K562 (cell line): ENCODE measurements around the gene PIGV. TPM values are rescaled to one million over a fixed set of nuclear protein-coding genes. Genes with fewer than 3 reads are reported as not detected.

Source experiments
- E2F4 ChIP-seq: sonication (generic); formaldehyde crosslinking; IDR thresholded peaks from 2 replicates; pipeline ENCODE4 v1.8.0; 2022; ENCODE audit warnings: mild to moderate bottlenecking, low read depth, missing genetic modification reagents
- EHMT2 ChIP-seq: fragments of 450-650 bp; IDR thresholded peaks from 2 replicates; pipeline ENCODE4 v1.6.1; 2018; ENCODE audit warnings: antibody characterized with exemption
- EP300 ChIP-seq: IDR thresholded peaks from 2 replicates; pipeline ENCODE4 v1.6.1; 2012; ENCODE audit warnings: low read length, improper control_type of control experiment
- ETV5 ChIP-seq: sonication (generic); formaldehyde crosslinking; IDR thresholded peaks from 2 replicates; pipeline ENCODE4 v1.4.0; 2020; ENCODE audit warnings: low read depth, mild to moderate bottlenecking, missing genetic modification reagents
- FOXJ2 ChIP-seq: fragments of 200-800 bp; sonication (Bioruptor generic); IDR thresholded peaks from 2 replicates; pipeline ENCODE4 v1.6.1; 2016; ENCODE audit warnings: missing genetic modification characterization, missing compliant biosample characterization
- HMBOX1 ChIP-seq: sonication (generic); IDR thresholded peaks from 2 replicates; pipeline ENCODE4 v1.6.1; 2016
- JUND ChIP-seq, 2 experiments: IDR thresholded peaks; 2 replicates in 1 of 2; 3 replicates in 1 of 2; pipeline ENCODE4 v1.6.1; 2011; ENCODE audit warnings: borderline replicate concordance in 2 of 2, low read depth in 2 of 2, low read length in 2 of 2, improper control_type of control experiment in 1 of 2, missing biosample characterization in 1 of 2, missing genetic modification characterization in 1 of 2, missing genetic modification reagents in 1 of 2
- MAFF ChIP-seq: IDR thresholded peaks from 2 replicates; pipeline ENCODE4 v1.6.1; 2012; ENCODE audit warnings: low read length, improper control_type of control experiment
- MYBL2 ChIP-seq, 2 experiments: fragments of 450-650 bp in 1 of 2; sonication (generic) in 1 of 2; formaldehyde crosslinking in 1 of 2; IDR thresholded peaks; 2 replicates each; pipeline versions ENCODE4 v1.6.1 to v1.8.1; 2017 to 2022; ENCODE audit warnings: borderline replicate concordance in 1 of 2, inconsistent platforms in 1 of 2, low read depth in 1 of 2, mild to moderate bottlenecking in 1 of 2, missing genetic modification reagents in 1 of 2, moderate library complexity in 1 of 2
- NFIC ChIP-seq: fragments of 450-650 bp; IDR thresholded peaks from 2 replicates; pipeline ENCODE4 v1.6.1; 2017; ENCODE audit warnings: mild to moderate bottlenecking, inconsistent platforms
- NR2F6 ChIP-seq: fragments of 450-650 bp; formaldehyde crosslinking; IDR thresholded peaks from 2 replicates; pipeline ENCODE4 v1.4.0; 2020; ENCODE audit warnings: mild to moderate bottlenecking
- NUFIP1 ChIP-seq: fragments of 450-650 bp; IDR thresholded peaks from 2 replicates; pipeline ENCODE4 v1.6.1; 2018; ENCODE audit not compliant: partially characterized antibody
- SMARCE1 ChIP-seq: fragments of 450-650 bp; IDR thresholded peaks from 2 replicates; pipeline ENCODE4 v1.7.1; 2016; ENCODE audit warnings: mild to moderate bottlenecking
- TRIM28 ChIP-seq: fragments of 450-650 bp; IDR thresholded peaks from 2 replicates; pipeline ENCODE4 v1.6.1; 2017
- ZNF584 ChIP-seq: fragments of 200-800 bp; sonication (Bioruptor generic); IDR thresholded peaks from 2 replicates; pipeline ENCODE4 v1.6.1; 2016; ENCODE audit warnings: low read depth, mild to moderate bottlenecking, missing genetic modification characterization, missing compliant biosample characterization
- polyA plus RNA-seq, 8 experiments: library from polyadenylated mRNA; depleted of rRNA in 4 of 8; stranded (reverse) in 5 of 8; unstranded in 3 of 8; fragments of >200 nt; fragmentation: Nextera tagmentation in 2 of 8; fragmentation: Illumina TruSeq in 1 of 8; extraction: Ambion mirVana in 2 of 8; extraction: Trizol in 1 of 8; gene quantifications; 2 replicates each; pipeline versions ENCODE4 v1.2.1 to v1.2.3, GENCODE V29; 2011 to 2014; ENCODE audit warnings: inconsistent platforms in 1 of 8, missing spikeins in 1 of 8
- total RNA-seq, 7 experiments: library from RNA; depleted of rRNA in 6 of 7; stranded (reverse); fragments of >200 nt in 6 of 7; fragmentation: Illumina TruSeq in 2 of 7; extraction: Trizol in 2 of 7; gene quantifications; 2 replicates each; pipeline versions ENCODE4 v1.2.1 to v1.2.3, GENCODE V29; 2011 to 2021; ENCODE audit warnings: low replicate concordance in 1 of 7
- TF ChIP-seq, protein P1 (sequence below): sonication (generic); formaldehyde crosslinking; IDR thresholded peaks from 2 replicates; pipeline ENCODE4 v1.8.1; 2023; ENCODE audit warnings: mild to moderate bottlenecking, missing genetic modification reagents
- TF ChIP-seq, protein P2 (sequence below): sonication (generic); formaldehyde crosslinking; IDR thresholded peaks from 2 replicates; pipeline ENCODE4 v1.9.0; 2022; ENCODE audit warnings: mild to moderate bottlenecking, missing genetic modification reagents
- TF ChIP-seq, protein P3 (sequence below): fragments of 250-450 bp; sonication (Bioruptor Pico); IDR thresholded peaks from 2 replicates; pipeline ENCODE4 v1.5.0; 2021
- TF ChIP-seq, protein P4 (sequence below): fragments of 450-650 bp; IDR thresholded peaks from 2 replicates; pipeline ENCODE4 v1.6.1; 2017; ENCODE audit warnings: antibody characterized with exemption

The PIGV gene
- total and polyA plus RNA-seq, 9 of the 15 experiments (the other 6 are each of a cell fraction or from before 2014, with no cell fraction given) = 8.4 to 21.8 (median 11.7) TPM

- TF ChIP-seq, protein P1, sequence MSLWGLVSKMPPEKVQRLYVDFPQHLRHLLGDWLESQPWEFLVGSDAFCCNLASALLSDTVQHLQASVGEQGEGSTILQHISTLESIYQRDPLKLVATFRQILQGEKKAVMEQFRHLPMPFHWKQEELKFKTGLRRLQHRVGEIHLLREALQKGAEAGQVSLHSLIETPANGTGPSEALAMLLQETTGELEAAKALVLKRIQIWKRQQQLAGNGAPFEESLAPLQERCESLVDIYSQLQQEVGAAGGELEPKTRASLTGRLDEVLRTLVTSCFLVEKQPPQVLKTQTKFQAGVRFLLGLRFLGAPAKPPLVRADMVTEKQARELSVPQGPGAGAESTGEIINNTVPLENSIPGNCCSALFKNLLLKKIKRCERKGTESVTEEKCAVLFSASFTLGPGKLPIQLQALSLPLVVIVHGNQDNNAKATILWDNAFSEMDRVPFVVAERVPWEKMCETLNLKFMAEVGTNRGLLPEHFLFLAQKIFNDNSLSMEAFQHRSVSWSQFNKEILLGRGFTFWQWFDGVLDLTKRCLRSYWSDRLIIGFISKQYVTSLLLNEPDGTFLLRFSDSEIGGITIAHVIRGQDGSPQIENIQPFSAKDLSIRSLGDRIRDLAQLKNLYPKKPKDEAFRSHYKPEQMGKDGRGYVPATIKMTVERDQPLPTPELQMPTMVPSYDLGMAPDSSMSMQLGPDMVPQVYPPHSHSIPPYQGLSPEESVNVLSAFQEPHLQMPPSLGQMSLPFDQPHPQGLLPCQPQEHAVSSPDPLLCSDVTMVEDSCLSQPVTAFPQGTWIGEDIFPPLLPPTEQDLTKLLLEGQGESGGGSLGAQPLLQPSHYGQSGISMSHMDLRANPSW = no peak
- TF ChIP-seq FOXJ2 (tag) (peak; percentile 89), MYBL2 (IDR thresholded peaks at IDR 0.05; ENCODE audit: low read depth) (no peak), MYBL2 (CRISPR knock-in tag; IDR thresholded peaks at IDR 0.05; ENCODE audit: borderline replicate concordance) (no peak), NFIC (peak; percentile 58), ZNF584 (CRISPR knock-in tag) (peak; percentile 66), JUND (IDR thresholded peaks at IDR 0.05; ENCODE audit: borderline replicate concordance, low read depth, low read length) (peak; percentile 100), JUND (tag; IDR thresholded peaks at IDR 0.05; ENCODE audit: borderline replicate concordance, low read depth, low read length) (peak; percentile 100), HMBOX1 (peak; percentile 98), EP300 (peak; percentile 72), NUFIP1 (peak; percentile 27), MAFF (peak; percentile 50; the same call in 1 of the 2 replicates), ETV5 (0 out of 2 replicates have a peak, but pooled peaks have one; percentile 29), SMARCE1 (peak; percentile 90), TRIM28 (no peak), NR2F6 (CRISPR knock-in tag) (0 out of 2 replicates have a peak, but pooled peaks have one; percentile 81), EHMT2 (peak; percentile 73; the same call in 1 of the 2 replicates), E2F4 (CRISPR knock-in tag) (0 out of 2 replicates have a peak, but pooled peaks have one; percentile 16)
- TF ChIP-seq, protein P2, sequence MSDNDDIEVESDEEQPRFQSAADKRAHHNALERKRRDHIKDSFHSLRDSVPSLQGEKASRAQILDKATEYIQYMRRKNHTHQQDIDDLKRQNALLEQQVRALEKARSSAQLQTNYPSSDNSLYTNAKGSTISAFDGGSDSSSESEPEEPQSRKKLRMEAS = peak; percentile 86
- TF ChIP-seq, protein P3, sequence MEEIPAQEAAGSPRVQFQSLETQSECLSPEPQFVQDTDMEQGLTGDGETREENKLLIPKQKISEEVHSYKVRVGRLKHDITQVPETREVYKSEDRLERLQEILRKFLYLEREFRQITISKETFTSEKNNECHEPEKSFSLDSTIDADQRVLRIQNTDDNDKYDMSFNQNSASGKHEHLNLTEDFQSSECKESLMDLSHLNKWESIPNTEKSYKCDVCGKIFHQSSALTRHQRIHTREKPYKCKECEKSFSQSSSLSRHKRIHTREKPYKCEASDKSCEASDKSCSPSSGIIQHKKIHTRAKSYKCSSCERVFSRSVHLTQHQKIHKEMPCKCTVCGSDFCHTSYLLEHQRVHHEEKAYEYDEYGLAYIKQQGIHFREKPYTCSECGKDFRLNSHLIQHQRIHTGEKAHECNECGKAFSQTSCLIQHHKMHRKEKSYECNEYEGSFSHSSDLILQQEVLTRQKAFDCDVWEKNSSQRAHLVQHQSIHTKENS (CRISPR knock-in tag) = no peak
- TF ChIP-seq, protein P4, sequence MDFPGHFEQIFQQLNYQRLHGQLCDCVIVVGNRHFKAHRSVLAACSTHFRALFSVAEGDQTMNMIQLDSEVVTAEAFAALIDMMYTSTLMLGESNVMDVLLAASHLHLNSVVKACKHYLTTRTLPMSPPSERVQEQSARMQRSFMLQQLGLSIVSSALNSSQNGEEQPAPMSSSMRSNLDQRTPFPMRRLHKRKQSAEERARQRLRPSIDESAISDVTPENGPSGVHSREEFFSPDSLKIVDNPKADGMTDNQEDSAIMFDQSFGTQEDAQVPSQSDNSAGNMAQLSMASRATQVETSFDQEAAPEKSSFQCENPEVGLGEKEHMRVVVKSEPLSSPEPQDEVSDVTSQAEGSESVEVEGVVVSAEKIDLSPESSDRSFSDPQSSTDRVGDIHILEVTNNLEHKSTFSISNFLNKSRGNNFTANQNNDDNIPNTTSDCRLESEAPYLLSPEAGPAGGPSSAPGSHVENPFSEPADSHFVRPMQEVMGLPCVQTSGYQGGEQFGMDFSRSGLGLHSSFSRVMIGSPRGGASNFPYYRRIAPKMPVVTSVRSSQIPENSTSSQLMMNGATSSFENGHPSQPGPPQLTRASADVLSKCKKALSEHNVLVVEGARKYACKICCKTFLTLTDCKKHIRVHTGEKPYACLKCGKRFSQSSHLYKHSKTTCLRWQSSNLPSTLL = no peak
These were observed 16.0 kb upstream of the PIGV start (continued) for GRCh38 chr1:26771643-26772321.
